ENCODE results near the gene CCDC34.

DNA sequence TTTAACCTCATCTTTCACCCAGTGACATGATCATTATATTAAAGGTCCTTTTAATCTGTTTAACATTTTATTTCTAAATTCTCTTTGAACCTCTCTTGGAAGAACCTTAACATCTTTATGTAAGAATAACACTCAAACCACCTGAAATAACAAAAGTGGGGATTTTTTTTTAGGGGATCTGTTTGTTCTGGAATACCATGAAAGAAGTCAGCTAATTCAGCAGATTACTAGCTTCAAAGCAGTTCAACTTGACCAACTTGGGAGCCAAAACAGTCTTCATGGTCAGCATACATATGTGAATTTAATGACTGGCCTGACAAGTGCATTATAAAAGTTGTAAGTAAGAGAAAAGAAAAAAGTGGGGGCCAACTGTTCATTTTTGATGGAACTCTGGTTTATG is 52.3 kb downstream of the CCDC34 start:
- TF ChIP-seq, protein P1, sequence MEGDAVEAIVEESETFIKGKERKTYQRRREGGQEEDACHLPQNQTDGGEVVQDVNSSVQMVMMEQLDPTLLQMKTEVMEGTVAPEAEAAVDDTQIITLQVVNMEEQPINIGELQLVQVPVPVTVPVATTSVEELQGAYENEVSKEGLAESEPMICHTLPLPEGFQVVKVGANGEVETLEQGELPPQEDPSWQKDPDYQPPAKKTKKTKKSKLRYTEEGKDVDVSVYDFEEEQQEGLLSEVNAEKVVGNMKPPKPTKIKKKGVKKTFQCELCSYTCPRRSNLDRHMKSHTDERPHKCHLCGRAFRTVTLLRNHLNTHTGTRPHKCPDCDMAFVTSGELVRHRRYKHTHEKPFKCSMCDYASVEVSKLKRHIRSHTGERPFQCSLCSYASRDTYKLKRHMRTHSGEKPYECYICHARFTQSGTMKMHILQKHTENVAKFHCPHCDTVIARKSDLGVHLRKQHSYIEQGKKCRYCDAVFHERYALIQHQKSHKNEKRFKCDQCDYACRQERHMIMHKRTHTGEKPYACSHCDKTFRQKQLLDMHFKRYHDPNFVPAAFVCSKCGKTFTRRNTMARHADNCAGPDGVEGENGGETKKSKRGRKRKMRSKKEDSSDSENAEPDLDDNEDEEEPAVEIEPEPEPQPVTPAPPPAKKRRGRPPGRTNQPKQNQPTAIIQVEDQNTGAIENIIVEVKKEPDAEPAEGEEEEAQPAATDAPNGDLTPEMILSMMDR (conservative IDR thresholded peaks at IDR 0.05; ENCODE audit: low read depth, low read length): no peak
- no peak for TF ChIP-seq RFX5 (IDR thresholded peaks at IDR 0.05; ENCODE audit: low read depth, low read length)
- TF ChIP-seq POLR2A (IDR thresholded peaks at IDR 0.05; ENCODE audit: low read depth, low read length): no peak

Measured in IMR-90 (cell line).